OCI-LY3 (cell line): ENCODE measurements around the gene PLEKHF1.

Experiments used
- H2AFZ ChIP-seq: fragments of 200-600, 300-600 bp; shearing (Covaris generic); 2 replicates; pipeline ENCODE4 v1.6.0; 2014; ENCODE audit warnings: antibody characterized with exemption, low read depth, low read length
- H3K27ac ChIP-seq: fragments of 200-600, 300-600 bp; sonication (generic); 2 replicates; pipeline ENCODE4 v1.5.1; 2014; ENCODE audit warnings: mild to moderate bottlenecking, low read length, moderate library complexity, mixed read lengths
- H3K27me3 ChIP-seq: fragments of 200-600, 300-600 bp; sonication (generic); 2 replicates; pipeline ENCODE4 v1.6.1; 2014; ENCODE audit warnings: low read depth, low read length, mixed read lengths
- H3K36me3 ChIP-seq: fragments of 200-600, 300-600 bp; sonication (generic); replicated peaks from 2 replicates; pipeline ENCODE3; 2014; ENCODE audit warnings: low read depth, low read length, mixed read lengths
- H3K4me1 ChIP-seq: fragments of 300-600, 200-600 bp; sonication (generic); 2 replicates; pipeline ENCODE4 v1.6.1; 2014; ENCODE audit warnings: low read length, mixed read lengths
- H3K4me2 ChIP-seq: fragments of 200-600, 300-600 bp; sonication (generic); 2 replicates; pipeline ENCODE4 v1.6.1; 2014; ENCODE audit warnings: low read length, mixed read lengths
- H3K4me3 ChIP-seq: fragments of 300-600, 200-600 bp; sonication (generic); 2 replicates; pipeline ENCODE4 v1.5.1; 2014; ENCODE audit warnings: antibody characterized with exemption, mild to moderate bottlenecking, low read length, moderate library complexity
- H3K79me2 ChIP-seq: fragments of 300-600, 200-600 bp; shearing (Covaris generic); 2 replicates; pipeline ENCODE4 v1.6.1; 2014; ENCODE audit warnings: mild to moderate bottlenecking, low read length, mixed read lengths
- H3K9ac ChIP-seq: fragments of 300-600, 200-600 bp; shearing (Covaris generic); 2 replicates; pipeline ENCODE4 v1.6.0; 2014; ENCODE audit warnings: mild to moderate bottlenecking, low read length, moderate library complexity
- H3K9me3 ChIP-seq: fragments of 200-600, 300-600 bp; shearing (Covaris generic); 2 replicates; pipeline ENCODE4 v1.6.1; 2014; ENCODE audit warnings: low read length, mixed read lengths; ENCODE audit not compliant: insufficient read depth
- H4K20me1 ChIP-seq: fragments of 200-600, 300-600 bp; sonication (generic); 2 replicates; pipeline ENCODE4 v1.6.1; 2016; ENCODE audit warnings: low read length, mixed read lengths; ENCODE audit not compliant: insufficient read depth
- EZH2phosphoT487 ChIP-seq: fragments of 200-600 bp; shearing (Covaris generic); IDR thresholded peaks from 2 replicates; pipeline ENCODE4 v1.6.1; 2018; ENCODE audit warnings: antibody characterized with exemption, mixed run types, low read depth
- TF ChIP-seq, protein P1 (sequence below): fragments of 200-600, 300-600 bp; sonication (generic); IDR thresholded peaks from 2 replicates; pipeline ENCODE4 v1.5.1; 2014; ENCODE audit warnings: antibody characterized with exemption, low read length, low read depth

The PLEKHF1 gene

DNA sequence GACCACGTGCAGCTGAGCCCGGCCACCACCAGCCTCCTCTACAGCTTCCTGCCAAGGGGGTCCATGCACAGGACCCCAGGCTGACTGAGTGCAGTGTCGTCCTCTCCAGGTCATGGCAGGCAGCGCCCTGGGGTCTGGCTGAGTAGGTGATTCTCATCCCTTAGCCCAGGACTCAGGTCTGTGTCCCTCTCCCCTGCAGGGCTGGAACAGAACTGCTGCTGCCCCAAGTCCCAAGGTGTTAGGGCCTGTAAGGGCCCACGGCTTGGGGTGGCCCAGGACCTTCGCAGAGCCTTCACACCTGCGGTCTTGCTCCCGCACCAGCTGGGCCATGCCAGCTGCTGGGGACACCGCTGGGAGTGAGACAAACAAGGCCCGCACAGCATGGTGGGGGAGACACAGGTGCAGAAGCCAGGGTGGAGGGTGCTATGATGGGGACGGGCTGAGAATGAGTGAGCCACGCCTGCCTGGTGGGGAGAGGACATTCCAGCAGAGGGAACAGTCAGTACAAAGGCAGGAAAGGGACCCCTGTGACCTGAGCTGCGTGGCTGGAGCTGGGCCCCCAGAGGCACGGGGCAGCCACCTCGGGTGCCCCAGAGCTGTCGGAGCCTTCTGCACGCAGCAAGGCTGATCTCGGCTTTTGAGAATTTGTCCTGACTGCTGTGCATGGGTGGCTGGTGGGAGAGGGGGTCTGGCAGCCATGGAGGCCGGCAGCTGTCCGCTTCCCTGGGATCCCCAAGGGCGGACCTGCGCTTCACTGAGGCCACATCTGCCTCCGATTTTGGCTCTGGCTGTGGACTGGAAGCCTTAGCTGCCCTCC, 11.9 kb downstream of the PLEKHF1 start:
- no peak overlapping the region for H3K4me3 ChIP-seq
- H3K27me3 ChIP-seq: no peaks in the 10 kb centered on the region
- H3K79me2 ChIP-seq: no peaks in the 10 kb centered on the region
- no peak overlapping the region for H3K4me2 ChIP-seq
- H3K36me3 ChIP-seq: no peaks in the 10 kb centered on the region
- H3K27ac ChIP-seq: no peak overlapping the region
- no peak overlapping the region for H3K9ac ChIP-seq
- no peak for TF ChIP-seq EZH2phosphoT487
- TF ChIP-seq, protein P1, sequence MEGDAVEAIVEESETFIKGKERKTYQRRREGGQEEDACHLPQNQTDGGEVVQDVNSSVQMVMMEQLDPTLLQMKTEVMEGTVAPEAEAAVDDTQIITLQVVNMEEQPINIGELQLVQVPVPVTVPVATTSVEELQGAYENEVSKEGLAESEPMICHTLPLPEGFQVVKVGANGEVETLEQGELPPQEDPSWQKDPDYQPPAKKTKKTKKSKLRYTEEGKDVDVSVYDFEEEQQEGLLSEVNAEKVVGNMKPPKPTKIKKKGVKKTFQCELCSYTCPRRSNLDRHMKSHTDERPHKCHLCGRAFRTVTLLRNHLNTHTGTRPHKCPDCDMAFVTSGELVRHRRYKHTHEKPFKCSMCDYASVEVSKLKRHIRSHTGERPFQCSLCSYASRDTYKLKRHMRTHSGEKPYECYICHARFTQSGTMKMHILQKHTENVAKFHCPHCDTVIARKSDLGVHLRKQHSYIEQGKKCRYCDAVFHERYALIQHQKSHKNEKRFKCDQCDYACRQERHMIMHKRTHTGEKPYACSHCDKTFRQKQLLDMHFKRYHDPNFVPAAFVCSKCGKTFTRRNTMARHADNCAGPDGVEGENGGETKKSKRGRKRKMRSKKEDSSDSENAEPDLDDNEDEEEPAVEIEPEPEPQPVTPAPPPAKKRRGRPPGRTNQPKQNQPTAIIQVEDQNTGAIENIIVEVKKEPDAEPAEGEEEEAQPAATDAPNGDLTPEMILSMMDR: no peak
- H3K9me3 ChIP-seq: no peaks in the 10 kb centered on the region
- no peaks in the 10 kb centered on the region for H4K20me1 ChIP-seq
- peaks cover 9% of the 10 kb centered on the region for H3K4me1 ChIP-seq
- H2AFZ ChIP-seq: no peak overlapping the region

DNA sequence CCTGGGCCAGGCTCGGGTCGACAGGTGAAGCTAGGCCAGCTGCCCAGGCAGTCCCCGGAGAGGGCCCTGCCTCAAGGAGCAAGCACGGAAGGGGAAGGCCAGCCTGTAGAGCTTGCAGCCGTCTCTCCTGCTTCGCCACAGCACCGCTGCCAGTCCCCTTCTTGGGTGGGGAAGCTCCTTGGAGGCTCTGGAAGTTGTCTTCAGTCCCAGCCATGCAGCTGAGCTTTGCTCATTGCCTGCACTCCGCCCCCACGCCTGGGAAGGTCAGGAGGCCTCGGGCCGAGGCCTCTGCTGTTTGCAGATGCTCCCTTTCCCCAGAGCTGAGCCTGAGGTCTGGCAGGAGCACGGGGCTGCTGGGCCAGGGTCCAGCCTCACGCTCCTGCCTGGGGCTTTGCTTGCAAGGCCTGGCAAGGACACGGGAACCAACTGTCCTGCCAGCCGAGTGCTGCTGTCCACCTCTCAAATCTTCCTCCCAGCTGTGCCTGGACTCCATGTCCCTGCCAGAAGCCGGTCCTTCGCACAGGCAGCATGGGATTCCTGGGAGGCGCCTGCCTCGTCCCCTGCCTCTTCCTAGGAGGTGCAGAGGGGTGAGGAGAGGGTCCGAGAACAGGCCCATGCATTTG, 13.3 kb downstream of the PLEKHF1 start:
- TF ChIP-seq, protein P1: no peak
- no peak for TF ChIP-seq EZH2phosphoT487
- no peak overlapping the region for H2AFZ ChIP-seq
- no peak overlapping the region for H3K4me3 ChIP-seq
- H3K9ac ChIP-seq: no peak overlapping the region
- no peaks in the 10 kb centered on the region for H3K9me3 ChIP-seq
- H3K79me2 ChIP-seq: no peaks in the 10 kb centered on the region
- H3K36me3 ChIP-seq: no peaks in the 10 kb centered on the region
- no peak overlapping the region for H3K4me2 ChIP-seq
- no peaks in the 10 kb centered on the region; the same call in 1 of the 2 replicates for H3K27me3 ChIP-seq
- no peaks in the 10 kb centered on the region for H4K20me1 ChIP-seq
- H3K4me1 ChIP-seq: peaks cover 1% of the 10 kb centered on the region
- no peak overlapping the region for H3K27ac ChIP-seq

DNA sequence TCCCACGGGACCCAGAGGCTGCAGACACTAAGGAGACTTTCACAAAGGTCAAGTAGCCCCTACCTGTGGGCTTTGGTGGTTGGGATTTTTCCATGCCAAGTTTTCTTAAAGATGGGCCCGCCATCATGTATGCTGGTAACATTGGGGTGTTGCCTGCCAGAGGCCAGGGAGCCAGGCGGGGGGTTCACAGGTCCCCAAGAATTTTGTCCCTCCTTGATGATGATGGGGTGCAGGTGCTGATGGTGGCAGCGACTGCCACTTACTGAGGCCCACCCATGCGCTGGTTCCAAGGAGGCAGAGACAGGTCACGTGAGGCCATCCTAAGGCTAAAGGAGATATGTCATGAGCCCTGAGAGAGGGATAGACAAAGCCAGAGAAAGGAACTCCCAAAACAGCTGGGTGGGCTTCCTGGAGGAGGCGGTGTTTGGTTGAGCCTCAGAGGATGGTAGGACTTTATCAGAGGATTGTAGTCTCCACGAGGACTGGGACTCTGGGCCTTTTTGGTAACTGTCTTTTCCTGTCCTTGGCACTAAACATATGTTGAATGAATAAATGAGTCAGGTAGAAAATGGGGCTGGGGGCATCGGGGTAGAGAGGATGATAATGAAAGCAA, 14.4 kb downstream of the PLEKHF1 start:
- Histone ChIP-seq H3K4me3 (no peak overlapping the region), H3K27ac (no peak overlapping the region), H3K36me3 (no peaks in the 10 kb centered on the region), H3K79me2 (no peaks in the 10 kb centered on the region), H3K27me3 (no peaks in the 10 kb centered on the region; the same call in 1 of the 2 replicates), H3K4me1 (no peaks in the 10 kb centered on the region), H3K9ac (no peak overlapping the region), H3K4me2 (no peak overlapping the region), H2AFZ (no peak overlapping the region), H3K9me3 (no peaks in the 10 kb centered on the region), H4K20me1 (no peaks in the 10 kb centered on the region)
- no peak for TF ChIP-seq EZH2phosphoT487

DNA sequence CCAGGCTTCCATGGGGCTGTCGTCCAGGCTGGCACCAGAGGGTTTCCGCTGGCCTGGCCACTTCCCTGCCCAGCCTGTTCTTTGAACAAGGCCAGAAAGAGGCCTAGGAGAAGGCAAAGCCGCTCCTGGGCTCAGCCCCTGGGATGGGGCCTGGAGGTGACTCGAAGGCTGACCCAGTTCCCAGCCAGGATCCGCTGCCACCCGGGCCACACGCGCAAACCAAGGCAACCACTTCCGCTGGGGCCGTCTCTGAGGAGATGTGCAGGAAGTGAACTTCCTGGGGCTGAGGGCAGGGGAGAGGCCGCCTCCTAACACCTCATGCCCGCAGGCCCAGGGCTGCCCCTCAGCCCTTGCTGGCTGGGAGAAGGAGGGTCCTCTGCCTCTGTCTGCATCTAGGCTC, 15.2 kb downstream of the PLEKHF1 start:
- Histone ChIP-seq H3K9ac (no peak overlapping the region), H3K79me2 (no peaks in the 10 kb centered on the region), H3K9me3 (no peaks in the 10 kb centered on the region), H3K4me2 (no peak overlapping the region), H4K20me1 (no peaks in the 10 kb centered on the region), H2AFZ (no peak overlapping the region), H3K36me3 (no peaks in the 10 kb centered on the region), H3K27me3 (no peaks in the 10 kb centered on the region; the same call in 1 of the 2 replicates), H3K27ac (no peak overlapping the region), H3K4me3 (no peak overlapping the region), H3K4me1 (no peaks in the 10 kb centered on the region)
- TF ChIP-seq, protein P1: no peak
- TF ChIP-seq EZH2phosphoT487: no peak
